ENCODE results near the gene CTCF.

- TF ChIP-seq CTCF (IDR thresholded peaks at IDR 0.05) (no peak), POLR2A (IDR thresholded peaks at IDR 0.05) (no peak), POLR2AphosphoS5 (IDR thresholded peaks at IDR 0.05) (no peak), EP300 (IDR thresholded peaks at IDR 0.05) (no peak)
Observed at GRCh38 chr16:67548265-67549126, 13.8 kb upstream of the CTCF start.

Data from suprapubic skin (tissue), 4 donors.